Measurements from ENCODE around the gene NEGR1.

DNA sequence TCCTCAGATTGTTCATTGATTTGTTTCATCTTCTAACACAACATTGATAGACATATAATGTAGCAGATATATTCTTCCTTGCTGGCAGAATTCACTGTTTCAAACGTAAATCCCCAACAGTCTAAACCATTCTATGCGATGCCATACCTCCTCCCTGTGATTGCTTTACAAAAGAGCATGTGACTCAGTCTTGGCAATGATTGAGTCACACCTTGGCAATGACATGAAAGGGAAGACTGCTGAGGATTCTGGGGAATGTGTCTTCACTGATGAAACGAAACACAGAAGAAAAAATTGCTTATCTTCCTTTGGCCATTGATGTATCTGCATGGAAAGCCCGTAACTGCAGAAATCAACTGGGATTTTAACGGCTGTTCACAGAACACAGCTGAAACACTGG lies 791.9 kb downstream of the NEGR1 start:
- TF ChIP-seq, protein P1, sequence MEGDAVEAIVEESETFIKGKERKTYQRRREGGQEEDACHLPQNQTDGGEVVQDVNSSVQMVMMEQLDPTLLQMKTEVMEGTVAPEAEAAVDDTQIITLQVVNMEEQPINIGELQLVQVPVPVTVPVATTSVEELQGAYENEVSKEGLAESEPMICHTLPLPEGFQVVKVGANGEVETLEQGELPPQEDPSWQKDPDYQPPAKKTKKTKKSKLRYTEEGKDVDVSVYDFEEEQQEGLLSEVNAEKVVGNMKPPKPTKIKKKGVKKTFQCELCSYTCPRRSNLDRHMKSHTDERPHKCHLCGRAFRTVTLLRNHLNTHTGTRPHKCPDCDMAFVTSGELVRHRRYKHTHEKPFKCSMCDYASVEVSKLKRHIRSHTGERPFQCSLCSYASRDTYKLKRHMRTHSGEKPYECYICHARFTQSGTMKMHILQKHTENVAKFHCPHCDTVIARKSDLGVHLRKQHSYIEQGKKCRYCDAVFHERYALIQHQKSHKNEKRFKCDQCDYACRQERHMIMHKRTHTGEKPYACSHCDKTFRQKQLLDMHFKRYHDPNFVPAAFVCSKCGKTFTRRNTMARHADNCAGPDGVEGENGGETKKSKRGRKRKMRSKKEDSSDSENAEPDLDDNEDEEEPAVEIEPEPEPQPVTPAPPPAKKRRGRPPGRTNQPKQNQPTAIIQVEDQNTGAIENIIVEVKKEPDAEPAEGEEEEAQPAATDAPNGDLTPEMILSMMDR (IDR thresholded peaks at IDR 0.05 in 2 of 3, conservative IDR thresholded peaks at IDR 0.05 in 1 of 3; ENCODE audit: borderline replicate concordance in 1 of 3, insufficient read depth in 1 of 3, low read depth in 2 of 3, low read length in 2 of 3), result no peak
- TF ChIP-seq JUND (IDR thresholded peaks at IDR 0.05), result no peak
- TF ChIP-seq POLR2AphosphoS5 (IDR thresholded peaks at IDR 0.05; ENCODE audit: low read depth, low read length), result no peak
- TF ChIP-seq POLR2A (IDR thresholded peaks at IDR 0.05; ENCODE audit: borderline replicate concordance, extremely low read depth, insufficient read depth, insufficient read length), result no peak
- no peak for TF ChIP-seq YY1 (IDR thresholded peaks at IDR 0.05; ENCODE audit: extremely low read depth, insufficient replicate concordance, low read depth, low read length)
- no peak for TF ChIP-seq EZH2phosphoT487 (IDR thresholded peaks at IDR 0.05; ENCODE audit: borderline replicate concordance)
- TF ChIP-seq EGR1 (IDR thresholded peaks at IDR 0.05; ENCODE audit: low read depth), result no peak
- no peak for TF ChIP-seq EZH2 (IDR thresholded peaks at IDR 0.05)
- TF ChIP-seq, protein P2, sequence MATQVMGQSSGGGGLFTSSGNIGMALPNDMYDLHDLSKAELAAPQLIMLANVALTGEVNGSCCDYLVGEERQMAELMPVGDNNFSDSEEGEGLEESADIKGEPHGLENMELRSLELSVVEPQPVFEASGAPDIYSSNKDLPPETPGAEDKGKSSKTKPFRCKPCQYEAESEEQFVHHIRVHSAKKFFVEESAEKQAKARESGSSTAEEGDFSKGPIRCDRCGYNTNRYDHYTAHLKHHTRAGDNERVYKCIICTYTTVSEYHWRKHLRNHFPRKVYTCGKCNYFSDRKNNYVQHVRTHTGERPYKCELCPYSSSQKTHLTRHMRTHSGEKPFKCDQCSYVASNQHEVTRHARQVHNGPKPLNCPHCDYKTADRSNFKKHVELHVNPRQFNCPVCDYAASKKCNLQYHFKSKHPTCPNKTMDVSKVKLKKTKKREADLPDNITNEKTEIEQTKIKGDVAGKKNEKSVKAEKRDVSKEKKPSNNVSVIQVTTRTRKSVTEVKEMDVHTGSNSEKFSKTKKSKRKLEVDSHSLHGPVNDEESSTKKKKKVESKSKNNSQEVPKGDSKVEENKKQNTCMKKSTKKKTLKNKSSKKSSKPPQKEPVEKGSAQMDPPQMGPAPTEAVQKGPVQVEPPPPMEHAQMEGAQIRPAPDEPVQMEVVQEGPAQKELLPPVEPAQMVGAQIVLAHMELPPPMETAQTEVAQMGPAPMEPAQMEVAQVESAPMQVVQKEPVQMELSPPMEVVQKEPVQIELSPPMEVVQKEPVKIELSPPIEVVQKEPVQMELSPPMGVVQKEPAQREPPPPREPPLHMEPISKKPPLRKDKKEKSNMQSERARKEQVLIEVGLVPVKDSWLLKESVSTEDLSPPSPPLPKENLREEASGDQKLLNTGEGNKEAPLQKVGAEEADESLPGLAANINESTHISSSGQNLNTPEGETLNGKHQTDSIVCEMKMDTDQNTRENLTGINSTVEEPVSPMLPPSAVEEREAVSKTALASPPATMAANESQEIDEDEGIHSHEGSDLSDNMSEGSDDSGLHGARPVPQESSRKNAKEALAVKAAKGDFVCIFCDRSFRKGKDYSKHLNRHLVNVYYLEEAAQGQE (IDR thresholded peaks at IDR 0.05; ENCODE audit: low read depth), result no peak
- TF ChIP-seq SP1 (IDR thresholded peaks at IDR 0.05; ENCODE audit: low read depth), result no peak
- TF ChIP-seq ZNF274 (IDR thresholded peaks at IDR 0.05; ENCODE audit: low read depth, low read length), result no peak
- TF ChIP-seq, protein P3, sequence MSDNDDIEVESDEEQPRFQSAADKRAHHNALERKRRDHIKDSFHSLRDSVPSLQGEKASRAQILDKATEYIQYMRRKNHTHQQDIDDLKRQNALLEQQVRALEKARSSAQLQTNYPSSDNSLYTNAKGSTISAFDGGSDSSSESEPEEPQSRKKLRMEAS (IDR thresholded peaks at IDR 0.05), result no peak
- TF ChIP-seq SRF (IDR thresholded peaks at IDR 0.05; ENCODE audit: low read depth), result no peak
- TF ChIP-seq CEBPB (IDR thresholded peaks at IDR 0.05; ENCODE audit: low read depth), result no peak
